ENCODE data around the gene CYB561.

CYB561 gene

GRCh38 chr17:63452046-63452961 lies 6.2 kb upstream of the CYB561 start:
- Mint-ChIP-seq H3K4me3 (no peak overlapping the region), H3K36me3 (ENCODE audit: low read depth) (peaks cover 5% of the 10 kb centered on the region), H3K27me3 (ENCODE audit: low read depth, poor library complexity) (peaks cover 19% of the 10 kb centered on the region), H3K4me1 (peaks cover 35% of the 10 kb centered on the region), H3K27ac (no peak overlapping the region), H3K9me3 (peaks cover 8% of the 10 kb centered on the region)
- no peak for DNase-seq
- TF ChIP-seq CTCF (IDR thresholded peaks at IDR 0.05) = no peak

GRCh38 chr17:63451150-63451549 lies 5.0 kb upstream of the CYB561 start:
- DNase-seq = no peak
- no peak overlapping the region for H3K27ac Mint-ChIP-seq
- peaks cover 38% of the 10 kb centered on the region for H3K4me1 Mint-ChIP-seq
- no peak overlapping the region for H3K4me3 Mint-ChIP-seq
- no peak for TF ChIP-seq CTCF (IDR thresholded peaks at IDR 0.05)
- peaks cover 8% of the 10 kb centered on the region for H3K9me3 Mint-ChIP-seq
- peaks cover 19% of the 10 kb centered on the region for H3K27me3 Mint-ChIP-seq (ENCODE audit: low read depth, poor library complexity)
- H3K36me3 Mint-ChIP-seq (ENCODE audit: low read depth) = peaks cover 5% of the 10 kb centered on the region

- peak; percentile 32 for DNase-seq
- Mint-ChIP-seq H3K27me3 (ENCODE audit: low read depth, poor library complexity) (peaks cover 17% of the 10 kb centered on the region), H3K27ac (no peak overlapping the region), H3K9me3 (peaks cover 6% of the 10 kb centered on the region), H3K4me3 (no peak overlapping the region), H3K36me3 (ENCODE audit: low read depth) (peaks cover 4% of the 10 kb centered on the region), H3K4me1 (peaks cover 38% of the 10 kb centered on the region)
- TF ChIP-seq CTCF (IDR thresholded peaks at IDR 0.05) = no peak
Measured at GRCh38 chr17:63450551-63450950, 4.4 kb upstream of the CYB561 start.

GRCh38 chr17:63448655-63449054 lies 2.5 kb upstream of the CYB561 start:
- Mint-ChIP-seq H3K4me1 (peaks cover 45% of the 10 kb centered on the region), H3K27ac (no peak overlapping the region), H3K27me3 (ENCODE audit: low read depth, poor library complexity) (peaks cover 29% of the 10 kb centered on the region), H3K36me3 (ENCODE audit: low read depth) (no peaks in the 10 kb centered on the region), H3K9me3 (no peaks in the 10 kb centered on the region), H3K4me3 (no peak overlapping the region)
- DNase-seq = no peak
- no peak for TF ChIP-seq CTCF (IDR thresholded peaks at IDR 0.05)

DNA sequence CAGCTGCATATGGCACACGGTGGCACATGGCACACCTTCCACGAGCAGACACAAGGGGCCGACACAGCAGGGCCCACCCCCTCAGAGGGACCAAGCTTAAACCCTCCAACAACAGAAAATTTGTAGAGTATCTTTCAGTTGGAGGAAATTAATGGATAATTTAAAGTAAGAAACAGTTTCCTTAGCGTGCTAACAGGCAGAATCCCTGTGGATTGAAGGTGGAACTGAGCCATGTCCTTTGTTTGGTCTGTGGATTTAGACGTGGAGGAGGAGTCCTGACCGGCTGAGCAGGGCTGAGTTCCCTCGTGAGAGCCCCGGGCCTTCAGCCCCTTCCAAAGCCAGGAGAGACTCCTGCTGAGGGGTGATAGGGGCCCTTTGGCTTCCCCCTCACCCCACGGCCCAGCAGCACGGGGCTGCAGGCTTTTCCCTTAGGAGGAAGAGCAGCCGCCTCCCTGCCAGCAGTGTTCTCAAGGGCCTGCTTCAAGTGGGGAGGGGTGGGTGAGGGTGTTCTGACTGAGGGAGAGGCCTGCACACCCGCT lies 1.4 kb upstream of the CYB561 start:
- no peak overlapping the region for H3K27ac Mint-ChIP-seq
- no peaks in the 10 kb centered on the region for H3K9me3 Mint-ChIP-seq
- peaks cover 29% of the 10 kb centered on the region for H3K27me3 Mint-ChIP-seq (ENCODE audit: low read depth, poor library complexity)
- H3K4me1 Mint-ChIP-seq = peaks cover 49% of the 10 kb centered on the region
- DNase-seq = no peak
- TF ChIP-seq CTCF (IDR thresholded peaks at IDR 0.05) = no peak
- H3K4me3 Mint-ChIP-seq = peak overlapping the region; percentile 44
- H3K36me3 Mint-ChIP-seq (ENCODE audit: low read depth) = no peaks in the 10 kb centered on the region
